SKM-1 (cell line): ENCODE data around the gene NR6A1.

Source experiments
- DNase-seq: peaks from one replicate; lab custom pipeline; 2025; ENCODE audit not compliant: unreplicated experiment; lab: John Stamatoyannopoulos, UW

Gene NR6A1

GRCh38 chr9:124797343-124798103 lies 26.4 kb upstream of the NR6A1 start:
- no peak for DNase-seq

GRCh38 chr9:124795881-124796431 lies 24.8 kb upstream of the NR6A1 start:
- DNase-seq, result no peak

GRCh38 chr9:124794902-124795491 lies 23.9 kb upstream of the NR6A1 start:
- no peak for DNase-seq

GRCh38 chr9:124793015-124793541 lies 22.0 kb upstream of the NR6A1 start:
- no peak for DNase-seq

GRCh38 chr9:124792257-124793014 lies 21.3 kb upstream of the NR6A1 start:
- no peak for DNase-seq

- DNase-seq, result no peak
Measured at GRCh38 chr9:124790801-124791505, 19.8 kb upstream of the NR6A1 start.

GRCh38 chr9:124790301-124790700 lies 19.2 kb upstream of the NR6A1 start:
- no peak for DNase-seq

GRCh38 chr9:124789531-124789930 lies 18.4 kb upstream of the NR6A1 start:
- no peak for DNase-seq

- no peak for DNase-seq
Measured at GRCh38 chr9:124788542-124789217, 17.6 kb upstream of the NR6A1 start.

- DNase-seq, result no peak
Measured at GRCh38 chr9:124786881-124787573, 15.9 kb upstream of the NR6A1 start.

- DNase-seq, result peak; percentile 67
Measured at GRCh38 chr9:124784509-124784908, 13.4 kb upstream of the NR6A1 start.

GRCh38 chr9:124783830-124784229 lies 12.7 kb upstream of the NR6A1 start:
- no peak for DNase-seq

GRCh38 chr9:124782661-124783574 lies 11.8 kb upstream of the NR6A1 start:
- DNase-seq, result no peak

- no peak for DNase-seq
Measured at GRCh38 chr9:124781967-124782660, 11.0 kb upstream of the NR6A1 start.

- no peak for DNase-seq
Measured at GRCh38 chr9:124780757-124781151, 9.6 kb upstream of the NR6A1 start.

GRCh38 chr9:124780060-124780756 lies 9.1 kb upstream of the NR6A1 start:
- no peak for DNase-seq

- no peak for DNase-seq
Measured at GRCh38 chr9:124779368-124780059, 8.4 kb upstream of the NR6A1 start.
